HepG2 (cell line): ENCODE results near the gene ZNHIT1. TPM values are rescaled to one million over a fixed set of nuclear protein-coding genes. Genes with fewer than 3 reads are reported as not detected.

Experiments
- BCLAF1 ChIP-seq: fragments of 450-650 bp; IDR thresholded peaks from 2 replicates; pipeline ENCODE4 v1.6.1; 2017; ENCODE audit warnings: mild to moderate bottlenecking
- CEBPZ ChIP-seq: IDR thresholded peaks from 2 replicates; pipeline ENCODE4 v1.6.1; 2012; ENCODE audit warnings: low read length, improper control_type of control experiment
- CTCF ChIP-seq: sonication (generic); formaldehyde crosslinking; IDR thresholded peaks from 2 replicates; pipeline ENCODE4 v1.5.0; 2020; ENCODE audit warnings: mild to moderate bottlenecking, missing genetic modification reagents, moderate library complexity
- HNRNPH1 ChIP-seq: fragments of 200-400 bp; formaldehyde crosslinking; optimal IDR thresholded peaks from 2 replicates; pipeline ENCODE3; 2017; ENCODE audit warnings: mild to moderate bottlenecking, low read depth, low read length
- MLXIP ChIP-seq: sonication (generic); formaldehyde crosslinking; IDR thresholded peaks from 2 replicates; pipeline ENCODE4 v1.9.0; 2021; ENCODE audit warnings: missing genetic modification reagents, borderline replicate concordance
- MTA1 ChIP-seq: sonication (generic); formaldehyde crosslinking; IDR thresholded peaks from 2 replicates; pipeline ENCODE4 v1.4.0; 2020; ENCODE audit warnings: missing genetic modification reagents, mild to moderate bottlenecking, borderline replicate concordance
- REPIN1 ChIP-seq: sonication (generic); formaldehyde crosslinking; IDR thresholded peaks from 2 replicates; pipeline ENCODE4 v1.8.0; 2022; ENCODE audit warnings: missing genetic modification reagents, low read depth, mild to moderate bottlenecking, borderline replicate concordance
- THRA ChIP-seq: sonication (generic); formaldehyde crosslinking; IDR thresholded peaks from 2 replicates; pipeline ENCODE4 v1.4.0; 2020; ENCODE audit warnings: missing genetic modification reagents, borderline replicate concordance
- ZFP91 ChIP-seq: sonication (generic); formaldehyde crosslinking; IDR thresholded peaks from 2 replicates; pipeline ENCODE4 v1.9.0; 2022; ENCODE audit warnings: missing genetic modification reagents, mild to moderate bottlenecking, borderline replicate concordance
- ZNF225 ChIP-seq: sonication (generic); formaldehyde crosslinking; IDR thresholded peaks from 2 replicates; pipeline ENCODE4 v1.4.0; 2020; ENCODE audit warnings: mild to moderate bottlenecking, missing genetic modification reagents
- ZSCAN20 ChIP-seq: sonication (generic); formaldehyde crosslinking; IDR thresholded peaks from 2 replicates; pipeline ENCODE4 v1.4.0; 2020; ENCODE audit warnings: missing genetic modification reagents, mild to moderate bottlenecking, borderline replicate concordance
- ZZZ3 ChIP-seq: sonication (generic); formaldehyde crosslinking; IDR thresholded peaks from 2 replicates; pipeline ENCODE4 v1.4.0; 2020; ENCODE audit warnings: missing genetic modification reagents, mild to moderate bottlenecking, borderline replicate concordance
- polyA plus RNA-seq, 8 experiments: library from polyadenylated mRNA; depleted of rRNA in 3 of 8; stranded (reverse) in 7 of 8; unstranded in 1 of 8; fragments of >200 nt; fragmentation: Illumina TruSeq in 4 of 8; extraction: Trizol in 4 of 8; gene quantifications; 2 replicates each; pipeline versions ENCODE4 v1.2.1 to v1.2.3, GENCODE V29; 2011 to 2016; ENCODE audit warnings: low read depth in 4 of 8, missing spikeins in 1 of 8, mixed read lengths in 1 of 8; ENCODE audit not compliant: insufficient read depth in 1 of 8
- total RNA-seq, 5 experiments: library from RNA; depleted of rRNA; stranded (reverse); fragments of >200 nt; fragmentation: Illumina TruSeq; extraction: Trizol; gene quantifications; 2 replicates each; pipeline ENCODE4 v1.2.3, GENCODE V29; 2016; ENCODE audit warnings: low read depth in 1 of 5

ZNHIT1 gene
- total and polyA plus RNA-seq, 2 of the 13 experiments (the other 11 are each of a cell fraction or from before 2014, with no cell fraction given), result 32.5 to 64.5 TPM

- no peak for TF ChIP-seq MTA1 (CRISPR knock-in tag)
- TF ChIP-seq ZNF225, result no peak
- no peak for TF ChIP-seq CTCF (CRISPR knock-in tag)
- no peak for TF ChIP-seq BCLAF1
- TF ChIP-seq ZSCAN20 (CRISPR knock-in tag), result no peak
- TF ChIP-seq CEBPZ, result no peak
- no peak for TF ChIP-seq ZFP91 (CRISPR knock-in tag)
- 0 out of 2 replicates have a peak, but pooled peaks have one; percentile 30 for TF ChIP-seq ZZZ3
- no peak for TF ChIP-seq MLXIP (CRISPR knock-in tag)
- TF ChIP-seq THRA (CRISPR knock-in tag), result no peak
- TF ChIP-seq HNRNPH1, result no peak
- no peak for TF ChIP-seq REPIN1 (CRISPR knock-in tag)
Observed at GRCh38 chr7:101218236-101219125, 516 bp downstream of the ZNHIT1 start (continued).
